NOMO-1 (cell line): ENCODE measurements around the gene GPN1.
"Not testable (repeated sequence)": the region's sequence is repeated elsewhere in the genome, so short reads cannot be mapped to it uniquely, and the experiment has no call there.

ENCODE experiments used
- DNase-seq, 2 experiments: peaks; one replicate each; lab custom pipeline; 2025; ENCODE audit not compliant: unreplicated experiment in 2 of 2; lab: John Stamatoyannopoulos, UW

The GPN1 gene

GRCh38 chr2:27664622-27665363, 35.9 kb downstream of the GPN1 start:
- DNase-seq = no peak

GRCh38 chr2:27667446-27667845, 38.6 kb downstream of the GPN1 start:
- peak in 1 of 2 experiments; percentile 40 for DNase-seq

GRCh38 chr2:27671235-27671634, 42.4 kb downstream of the GPN1 start:
- no peak for DNase-seq

GRCh38 chr2:27672723-27673486, 44.1 kb downstream of the GPN1 start:
- DNase-seq = no peak

GRCh38 chr2:27680571-27680970, 51.7 kb downstream of the GPN1 start:
- no peak for DNase-seq

GRCh38 chr2:27681841-27682240, 53.0 kb downstream of the GPN1 start:
- no peak for DNase-seq

GRCh38 chr2:27682334-27682771, 53.5 kb downstream of the GPN1 start:
- not testable (repeated sequence) for DNase-seq

- DNase-seq = peak; percentile 59 to 83
Measured at GRCh38 chr2:27683390-27684071, 54.7 kb downstream of the GPN1 start.

- not testable (repeated sequence) for DNase-seq
Measured at GRCh38 chr2:27685006-27685405, 56.2 kb downstream of the GPN1 start.

GRCh38 chr2:27685577-27685976, 56.7 kb downstream of the GPN1 start:
- no peak for DNase-seq

GRCh38 chr2:27687232-27687631, 58.4 kb downstream of the GPN1 start:
- no peak for DNase-seq

- no peak for DNase-seq
Measured at GRCh38 chr2:27689424-27689823, 60.6 kb downstream of the GPN1 start.

GRCh38 chr2:27690052-27690451, 61.2 kb downstream of the GPN1 start:
- no peak for DNase-seq

GRCh38 chr2:27697660-27698059, 68.8 kb downstream of the GPN1 start:
- DNase-seq = no peak
